ENCODE data around the gene TSNAX.

TSNAX gene

GRCh38 chr1:231512147-231512698, 16.2 kb upstream of the TSNAX start:
- TF ChIP-seq SPI1 (IDR thresholded peaks at IDR 0.05; ENCODE audit: borderline replicate concordance, low read depth) (no peak), GABPA (IDR thresholded peaks at IDR 0.05; ENCODE audit: low read depth) (no peak), CTCF (IDR thresholded peaks at IDR 0.05; ENCODE audit: insufficient read depth, low read length) (no peak), POLR2AphosphoS5 (IDR thresholded peaks at IDR 0.05; ENCODE audit: low read depth) (no peak)
- TF ChIP-seq, protein P1, sequence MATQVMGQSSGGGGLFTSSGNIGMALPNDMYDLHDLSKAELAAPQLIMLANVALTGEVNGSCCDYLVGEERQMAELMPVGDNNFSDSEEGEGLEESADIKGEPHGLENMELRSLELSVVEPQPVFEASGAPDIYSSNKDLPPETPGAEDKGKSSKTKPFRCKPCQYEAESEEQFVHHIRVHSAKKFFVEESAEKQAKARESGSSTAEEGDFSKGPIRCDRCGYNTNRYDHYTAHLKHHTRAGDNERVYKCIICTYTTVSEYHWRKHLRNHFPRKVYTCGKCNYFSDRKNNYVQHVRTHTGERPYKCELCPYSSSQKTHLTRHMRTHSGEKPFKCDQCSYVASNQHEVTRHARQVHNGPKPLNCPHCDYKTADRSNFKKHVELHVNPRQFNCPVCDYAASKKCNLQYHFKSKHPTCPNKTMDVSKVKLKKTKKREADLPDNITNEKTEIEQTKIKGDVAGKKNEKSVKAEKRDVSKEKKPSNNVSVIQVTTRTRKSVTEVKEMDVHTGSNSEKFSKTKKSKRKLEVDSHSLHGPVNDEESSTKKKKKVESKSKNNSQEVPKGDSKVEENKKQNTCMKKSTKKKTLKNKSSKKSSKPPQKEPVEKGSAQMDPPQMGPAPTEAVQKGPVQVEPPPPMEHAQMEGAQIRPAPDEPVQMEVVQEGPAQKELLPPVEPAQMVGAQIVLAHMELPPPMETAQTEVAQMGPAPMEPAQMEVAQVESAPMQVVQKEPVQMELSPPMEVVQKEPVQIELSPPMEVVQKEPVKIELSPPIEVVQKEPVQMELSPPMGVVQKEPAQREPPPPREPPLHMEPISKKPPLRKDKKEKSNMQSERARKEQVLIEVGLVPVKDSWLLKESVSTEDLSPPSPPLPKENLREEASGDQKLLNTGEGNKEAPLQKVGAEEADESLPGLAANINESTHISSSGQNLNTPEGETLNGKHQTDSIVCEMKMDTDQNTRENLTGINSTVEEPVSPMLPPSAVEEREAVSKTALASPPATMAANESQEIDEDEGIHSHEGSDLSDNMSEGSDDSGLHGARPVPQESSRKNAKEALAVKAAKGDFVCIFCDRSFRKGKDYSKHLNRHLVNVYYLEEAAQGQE (IDR thresholded peaks at IDR 0.05; ENCODE audit: insufficient replicate concordance, low read depth) = no peak
- no peak for DNase-seq (ENCODE audit: low read depth in 1 of 2, low spot score in 1 of 2)
- H3K4me3 ChIP-seq (replicated peaks; ENCODE audit: insufficient read depth, low read length) = no peak overlapping the region
- no peaks in the 10 kb centered on the region for H3K27me3 ChIP-seq (ENCODE audit: insufficient read depth, poor library complexity, severe bottlenecking)
- H3K27ac ChIP-seq (replicated peaks) = no peak overlapping the region

DNA sequence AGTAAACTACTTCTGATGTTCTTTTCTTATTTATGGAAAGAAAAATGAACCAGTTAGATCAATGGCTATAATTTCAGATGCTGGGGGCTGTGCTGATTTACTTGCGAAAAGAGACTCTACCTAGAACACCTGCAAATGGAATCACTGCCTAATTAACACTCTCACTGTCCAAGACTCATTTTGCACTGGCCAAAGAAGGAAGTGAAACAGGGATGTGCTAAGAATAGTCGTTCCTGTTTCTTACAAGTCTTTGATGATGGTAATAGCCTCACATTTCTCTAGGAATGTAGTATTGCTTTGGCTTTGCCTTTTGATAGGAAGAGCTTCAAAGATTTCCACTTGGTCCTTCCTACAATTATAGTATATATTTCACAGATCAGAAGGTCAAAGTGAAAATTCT, 12.7 kb upstream of the TSNAX start:
- DNase-seq (ENCODE audit: low read depth in 1 of 2, low spot score in 1 of 2) = peak in 1 of 2 experiments; percentile 41
- TF ChIP-seq SPI1 (IDR thresholded peaks at IDR 0.05; ENCODE audit: borderline replicate concordance, low read depth) = peak; percentile 91
- TF ChIP-seq, protein P1 (IDR thresholded peaks at IDR 0.05; ENCODE audit: insufficient replicate concordance, low read depth) = no peak
- TF ChIP-seq POLR2AphosphoS5 (IDR thresholded peaks at IDR 0.05; ENCODE audit: low read depth) = no peak

GRCh38 chr1:231517076-231517475, 11.4 kb upstream of the TSNAX start:
- Histone ChIP-seq H3K27ac (replicated peaks) (no peak overlapping the region), H3K4me3 (replicated peaks; ENCODE audit: insufficient read depth, low read length) (no peak overlapping the region), H3K27me3 (ENCODE audit: insufficient read depth, poor library complexity, severe bottlenecking) (no peaks in the 10 kb centered on the region)
- TF ChIP-seq GABPA (IDR thresholded peaks at IDR 0.05; ENCODE audit: low read depth) = no peak
- TF ChIP-seq, protein P1 (IDR thresholded peaks at IDR 0.05; ENCODE audit: insufficient replicate concordance, low read depth) = no peak
- TF ChIP-seq POLR2AphosphoS5 (IDR thresholded peaks at IDR 0.05; ENCODE audit: low read depth) = no peak
- TF ChIP-seq SPI1 (IDR thresholded peaks at IDR 0.05; ENCODE audit: borderline replicate concordance, low read depth) = no peak
- no peak for TF ChIP-seq CTCF (IDR thresholded peaks at IDR 0.05; ENCODE audit: insufficient read depth, low read length)
- no peak for DNase-seq (ENCODE audit: low read depth in 1 of 2, low spot score in 1 of 2)

More for the DNA sequence above, 12.7 kb upstream of the TSNAX start:
- Histone ChIP-seq H3K27ac (replicated peaks) (no peak overlapping the region), H3K27me3 (ENCODE audit: insufficient read depth, poor library complexity, severe bottlenecking) (no peaks in the 10 kb centered on the region), H3K4me3 (replicated peaks; ENCODE audit: insufficient read depth, low read length) (no peak overlapping the region)

Measured in HL-60 (cell line).